ENCODE data around the gene ASB16. TPM values are rescaled to one million over a fixed set of nuclear protein-coding genes. Genes with fewer than 3 reads are reported as not detected.

The ASB16 gene
- total RNA-seq, 4 donors from 2014 or later, result 0.57 TPM; not detected in 3

DNA sequence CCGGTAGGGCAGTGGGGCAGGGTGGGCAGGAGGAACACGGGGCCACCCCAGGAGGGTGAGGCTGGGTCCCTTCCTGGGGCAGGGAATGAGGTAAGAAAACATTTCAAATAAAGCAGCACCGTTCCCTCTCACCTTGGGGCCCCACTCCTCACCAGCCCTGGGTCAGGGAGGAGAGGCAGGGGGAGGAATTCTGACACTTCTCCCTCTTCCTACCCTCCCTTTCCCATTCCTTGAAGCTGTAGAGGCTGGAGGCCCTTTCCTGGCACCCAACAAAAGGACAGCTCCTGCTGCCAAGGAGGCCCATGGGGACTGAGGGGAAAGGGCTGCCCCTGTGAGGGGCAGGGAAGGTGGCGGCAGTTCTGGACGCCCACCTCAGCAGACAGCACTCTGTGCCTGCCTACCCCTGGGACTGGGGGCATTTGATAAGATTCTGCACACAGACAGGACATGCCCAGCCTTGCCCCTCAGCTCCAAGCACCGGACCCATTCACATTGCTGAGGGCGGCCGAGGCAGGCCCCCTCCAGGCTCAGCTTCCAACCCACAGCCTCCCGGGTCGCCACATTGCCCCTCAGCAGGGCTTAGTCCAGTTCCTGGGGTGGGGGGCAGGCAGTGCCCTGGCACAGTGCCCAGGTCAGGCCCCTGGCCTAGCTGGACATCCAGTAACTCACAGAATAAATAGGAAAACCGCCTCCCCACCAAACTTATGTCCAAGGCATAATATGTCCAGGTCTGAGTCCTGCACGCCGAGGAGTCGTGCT lies 23.0 kb downstream of the ASB16 start:
- Histone ChIP-seq H3K4me3 (no peak overlapping the region), H3K9me3 (no peaks in the 10 kb centered on the region), H3K36me3 (peaks cover 0 to 72% (median 0%) of the 10 kb centered on the region in 3 donors), H3K4me1 (peaks cover 0 to 30% (median 4%) of the 10 kb centered on the region in 4 donors), H3K27me3 (no peaks in the 10 kb centered on the region), H3K27ac (no peak overlapping the region)
- TF ChIP-seq, protein P1, sequence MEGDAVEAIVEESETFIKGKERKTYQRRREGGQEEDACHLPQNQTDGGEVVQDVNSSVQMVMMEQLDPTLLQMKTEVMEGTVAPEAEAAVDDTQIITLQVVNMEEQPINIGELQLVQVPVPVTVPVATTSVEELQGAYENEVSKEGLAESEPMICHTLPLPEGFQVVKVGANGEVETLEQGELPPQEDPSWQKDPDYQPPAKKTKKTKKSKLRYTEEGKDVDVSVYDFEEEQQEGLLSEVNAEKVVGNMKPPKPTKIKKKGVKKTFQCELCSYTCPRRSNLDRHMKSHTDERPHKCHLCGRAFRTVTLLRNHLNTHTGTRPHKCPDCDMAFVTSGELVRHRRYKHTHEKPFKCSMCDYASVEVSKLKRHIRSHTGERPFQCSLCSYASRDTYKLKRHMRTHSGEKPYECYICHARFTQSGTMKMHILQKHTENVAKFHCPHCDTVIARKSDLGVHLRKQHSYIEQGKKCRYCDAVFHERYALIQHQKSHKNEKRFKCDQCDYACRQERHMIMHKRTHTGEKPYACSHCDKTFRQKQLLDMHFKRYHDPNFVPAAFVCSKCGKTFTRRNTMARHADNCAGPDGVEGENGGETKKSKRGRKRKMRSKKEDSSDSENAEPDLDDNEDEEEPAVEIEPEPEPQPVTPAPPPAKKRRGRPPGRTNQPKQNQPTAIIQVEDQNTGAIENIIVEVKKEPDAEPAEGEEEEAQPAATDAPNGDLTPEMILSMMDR (IDR thresholded peaks at IDR 0.05), result no peak
- no peak for TF ChIP-seq POLR2A (IDR thresholded peaks at IDR 0.05)
- DNase-seq, result no peak

DNA sequence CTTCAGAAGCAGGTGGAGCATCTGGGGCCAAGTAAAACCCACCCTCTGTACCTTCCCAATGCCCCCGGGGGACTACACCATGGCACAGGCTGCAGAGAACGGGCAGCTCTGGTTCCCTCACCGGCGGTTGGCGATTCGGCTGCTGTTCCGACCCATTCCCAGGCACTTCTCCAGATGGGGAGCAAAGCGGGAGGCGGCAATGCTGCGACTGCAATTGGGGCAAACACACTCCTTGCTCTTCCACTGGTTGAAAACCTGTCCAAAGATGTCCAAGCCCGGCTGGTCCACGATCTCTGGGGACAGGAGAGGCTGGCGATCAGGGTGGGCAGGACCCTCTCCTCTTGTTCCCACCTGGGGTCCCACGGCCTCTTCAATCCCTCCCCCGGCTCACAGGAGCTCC lies 26.6 kb downstream of the ASB16 start:
- no peak for DNase-seq
- Histone ChIP-seq H3K9me3 (no peaks in the 10 kb centered on the region), H3K4me3 (no peak overlapping the region), H3K4me1 (peaks cover 0 to 33% (median 6%) of the 10 kb centered on the region in 4 donors), H3K27ac (peak overlapping the region in 1 of 4 donors; percentile 100), H3K36me3 (peaks cover 0 to 50% (median 0%) of the 10 kb centered on the region in 3 donors), H3K27me3 (no peaks in the 10 kb centered on the region)
- TF ChIP-seq, protein P1 (IDR thresholded peaks at IDR 0.05), result no peak
- TF ChIP-seq POLR2A (IDR thresholded peaks at IDR 0.05), result no peak

- peaks cover 0 to 42% (median 0%) of the 10 kb centered on the region in 3 donors for H3K36me3 ChIP-seq
- peaks cover 0 to 30% (median 6%) of the 10 kb centered on the region in 4 donors for H3K4me1 ChIP-seq
- no peaks in the 10 kb centered on the region for H3K9me3 ChIP-seq
- TF ChIP-seq, protein P1 (IDR thresholded peaks at IDR 0.05), result no peak
- no peak for TF ChIP-seq POLR2A (IDR thresholded peaks at IDR 0.05)
- DNase-seq, result peak in 2 of 3 donors; percentile 54 to 66
- peak overlapping the region; percentile 87 to 98 (median 96) for H3K4me3 ChIP-seq
- no peaks in the 10 kb centered on the region for H3K27me3 ChIP-seq
- peak overlapping the region; percentile 99 to 100 (median 99) for H3K27ac ChIP-seq
These were observed 27.6 kb downstream of the ASB16 start for GRCh38 chr17:44197980-44198720.

DNA sequence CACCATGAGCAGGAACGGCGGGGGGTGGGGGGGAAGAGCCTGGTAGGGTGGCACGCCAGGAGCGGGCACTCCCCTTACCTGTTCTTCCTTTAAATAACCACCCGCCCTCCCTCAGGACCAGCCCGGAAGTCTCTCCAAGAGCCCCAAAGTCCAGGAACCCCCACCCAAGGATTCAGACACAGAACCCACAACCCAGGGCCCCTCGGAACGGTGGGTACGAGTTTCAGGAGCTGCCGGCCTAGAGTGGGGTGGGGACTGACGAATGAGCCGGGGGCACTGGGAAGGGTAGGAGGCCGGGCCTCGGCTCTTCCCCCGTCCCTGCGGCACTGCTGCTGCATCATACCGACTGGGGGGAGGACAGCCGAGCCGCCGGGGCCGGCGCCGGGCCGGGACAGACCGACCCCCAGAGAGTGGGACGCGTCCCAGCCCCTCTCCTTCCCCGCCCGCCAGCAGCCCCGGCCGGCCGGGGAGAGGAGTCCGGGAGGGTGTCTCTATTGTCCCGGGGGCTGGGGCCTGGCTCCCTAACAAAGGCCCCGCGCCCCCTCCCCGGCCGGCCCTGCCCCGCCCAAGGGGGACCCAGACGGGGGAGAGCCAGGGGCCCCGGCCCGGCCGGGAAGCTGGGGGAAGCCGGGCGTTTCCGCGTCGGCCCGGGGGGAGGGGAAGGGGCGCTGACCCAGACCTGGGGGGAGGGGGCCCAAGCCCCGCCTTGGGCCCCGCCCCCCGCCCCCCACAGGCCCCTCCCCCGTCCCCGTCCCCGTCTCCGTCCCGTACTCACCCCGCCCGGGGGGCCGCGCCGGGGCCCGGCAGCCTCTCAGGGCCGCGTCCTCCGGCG lies 28.4 kb downstream of the ASB16 start:
- H3K36me3 ChIP-seq, result peaks cover 0 to 34% (median 0%) of the 10 kb centered on the region in 3 donors
- peak overlapping the region; percentile 87 to 98 (median 96) for H3K4me3 ChIP-seq
- no peaks in the 10 kb centered on the region for H3K27me3 ChIP-seq
- peak; percentile 60 to 87 (median 79) for DNase-seq
- TF ChIP-seq POLR2A (IDR thresholded peaks at IDR 0.05), result peak in 1 of 2 donors; percentile 48
- TF ChIP-seq, protein P1 (IDR thresholded peaks at IDR 0.05), result no peak
- H3K27ac ChIP-seq, result peak overlapping the region; percentile 99 to 100 (median 99)
- peaks cover 0 to 33% (median 6%) of the 10 kb centered on the region in 4 donors for H3K4me1 ChIP-seq
- H3K9me3 ChIP-seq, result no peaks in the 10 kb centered on the region

All from Peyer's patch (tissue), 4 donors.